Measurements from ENCODE around the gene PTPRA. TPM values are rescaled to one million over a fixed set of nuclear protein-coding genes. Genes with fewer than 3 reads are reported as not detected.

Gene PTPRA
- total RNA-seq, 4 donors from 2014 or later: 26.2 to 53.7 (median 42.4) TPM

- no peak overlapping the region for H3K27ac ChIP-seq
- H3K36me3 ChIP-seq: no peaks in the 10 kb centered on the region
- DNase-seq: no peak
- 50 to 55% methylated on average over 7 to 8 of the region's 8 CpGs for WGBS, 2 donors
- intact Hi-C loops (cut with DNase I): no loop called here
- no peak overlapping the region for H3K4me3 ChIP-seq
- TF ChIP-seq POLR2A (IDR thresholded peaks at IDR 0.05) (no peak), CTCF (IDR thresholded peaks at IDR 0.05) (no peak)
- H3K9me3 ChIP-seq: no peaks in the 10 kb centered on the region
- H3K27me3 ChIP-seq: peaks cover 0 to 22% (median 0%) of the 10 kb centered on the region in 4 donors
- H3K4me1 ChIP-seq: peaks cover 12 to 17% (median 15%) of the 10 kb centered on the region in 3 donors
Measured at GRCh38 chr20:3068075-3068474, 194.8 kb downstream of the PTPRA start.

GRCh38 chr20:3068986-3069900 lies 196.0 kb downstream of the PTPRA start:
- Histone ChIP-seq H3K9me3 (no peaks in the 10 kb centered on the region), H3K4me1 (peaks cover 12 to 17% (median 15%) of the 10 kb centered on the region in 3 donors), H3K27me3 (peaks cover 0 to 26% (median 0%) of the 10 kb centered on the region in 4 donors), H3K36me3 (no peaks in the 10 kb centered on the region), H3K4me3 (no peak overlapping the region), H3K27ac (no peak overlapping the region)
- 70 to 79% methylated on average over 4 to 5 of the region's 8 CpGs for WGBS, 2 donors
- DNase-seq: no peak
- no peak for TF ChIP-seq POLR2A (IDR thresholded peaks at IDR 0.05)
- TF ChIP-seq CTCF (IDR thresholded peaks at IDR 0.05): no peak
- intact Hi-C loops (cut with DNase I): no loop called here

- no peaks in the 10 kb centered on the region for H3K36me3 ChIP-seq
- DNase-seq: no peak
- H3K27me3 ChIP-seq: peaks cover 0 to 28% (median 0%) of the 10 kb centered on the region in 4 donors
- WGBS, 2 donors: 80 to 96% methylated on average over 3 to 4 of the region's 4 CpGs
- intact Hi-C loops (cut with DNase I): no loop called here
- H3K27ac ChIP-seq: no peak overlapping the region
- no peaks in the 10 kb centered on the region for H3K9me3 ChIP-seq
- no peak overlapping the region for H3K4me3 ChIP-seq
- TF ChIP-seq CTCF (IDR thresholded peaks at IDR 0.05): no peak
- no peak for TF ChIP-seq POLR2A (IDR thresholded peaks at IDR 0.05)
- peaks cover 12 to 17% (median 15%) of the 10 kb centered on the region in 3 donors for H3K4me1 ChIP-seq
Measured at GRCh38 chr20:3070725-3071124, 197.4 kb downstream of the PTPRA start.

GRCh38 chr20:3071266-3071609 lies 198.0 kb downstream of the PTPRA start:
- H3K27ac ChIP-seq: no peak overlapping the region
- 52 to 100% methylated on average over 2 to 3 of the region's 16 CpGs for WGBS, 2 donors

More at GRCh38 chr20:3071266-3071609, 198.0 kb downstream of the PTPRA start:
- peak overlapping the region; percentile 37 to 68 (median 48) for H3K4me3 ChIP-seq
- no peak for DNase-seq
- TF ChIP-seq POLR2A (IDR thresholded peaks at IDR 0.05) (no peak), CTCF (IDR thresholded peaks at IDR 0.05) (no peak)
- H3K4me1 ChIP-seq: peaks cover 12 to 17% (median 15%) of the 10 kb centered on the region in 3 donors
- peaks cover 0 to 33% (median 0%) of the 10 kb centered on the region in 4 donors for H3K27me3 ChIP-seq
- intact Hi-C loops (cut with DNase I): no loop called here
- no peaks in the 10 kb centered on the region for H3K36me3 ChIP-seq
- no peaks in the 10 kb centered on the region for H3K9me3 ChIP-seq
